CD4-positive, alpha-beta memory T cell (primary cell): ENCODE measurements around the gene CIROP. TPM values are rescaled to one million over a fixed set of nuclear protein-coding genes. Genes with fewer than 3 reads are reported as not detected.

Experiments
- CTCF ChIA-PET: fragments of 350-600 bp; sonication (Branson Sonifier 250); formaldehyde crosslinking; loops from one replicate; lab custom pipeline; 2021; ENCODE audit warnings: inconsistent platforms; ENCODE audit not compliant: partially characterized antibody; lab: Charles Lee
- POLR2A ChIA-PET: fragments of 350-600 bp; sonication (Branson Sonifier 250); formaldehyde crosslinking; loops from one replicate; lab custom pipeline; 2021; ENCODE audit not compliant: partially characterized antibody; lab: Charles Lee
- DNase-seq, 5 donors: peaks; one replicate each; pipeline versions ENCODE4 v3.0.0 to v3.0.0-alpha.2; 2020 to 2022; ENCODE audit warnings: mixed read lengths in 1 of 5
- H3K27ac ChIP-seq: one replicate; pipeline ENCODE4 v1.7.0; 2013; ENCODE audit warnings: low read depth, low read length
- H3K27me3 ChIP-seq: 2 replicates; pipeline ENCODE4 v1.7.0; 2013; ENCODE audit warnings: mild to moderate bottlenecking, low read length, moderate library complexity; ENCODE audit not compliant: insufficient read depth
- H3K36me3 ChIP-seq: 2 replicates; pipeline ENCODE4 v1.7.0; 2013; ENCODE audit warnings: mild to moderate bottlenecking, low read length, moderate library complexity; ENCODE audit not compliant: insufficient read depth
- H3K4me1 ChIP-seq: 2 replicates; pipeline ENCODE4 v1.7.0; 2013; ENCODE audit warnings: mild to moderate bottlenecking, low read length, moderate library complexity; ENCODE audit not compliant: insufficient read depth
- H3K4me3 ChIP-seq, 2 donors: one replicate each; pipeline ENCODE4 v1.7.0; 2013; ENCODE audit warnings: low read length in 2 of 2, mild to moderate bottlenecking in 1 of 2
- H3K9me3 ChIP-seq, 2 donors: one replicate each; pipeline ENCODE4 v1.7.0; 2013; ENCODE audit warnings: low read length in 2 of 2, control low read depth in 1 of 2; ENCODE audit not compliant: control insufficient read depth in 1 of 2
- H3K27ac Mint-ChIP-seq, 7 donors: one replicate each; pipeline ENCODE4 v1.8.0; 2020 to 2021; ENCODE audit warnings: mixed read lengths in 7 of 7, mild to moderate bottlenecking in 6 of 7, inconsistent platforms in 3 of 7, moderate library complexity in 3 of 7
- H3K27me3 Mint-ChIP-seq, 2 donors: one replicate each; pipeline ENCODE4 v1.8.0; 2020 to 2021; ENCODE audit warnings: mixed read lengths in 2 of 2
- H3K36me3 Mint-ChIP-seq, 2 donors: one replicate each; pipeline ENCODE4 v1.8.0; 2020 to 2021; ENCODE audit warnings: mixed read lengths in 2 of 2, inconsistent platforms in 1 of 2, mild to moderate bottlenecking in 1 of 2
- H3K4me1 Mint-ChIP-seq, 4 donors: one replicate each; pipeline ENCODE4 v1.8.0; 2020 to 2021; ENCODE audit warnings: mixed read lengths in 4 of 4, mild to moderate bottlenecking in 1 of 4
- H3K4me3 Mint-ChIP-seq, 8 donors: one replicate each; pipeline ENCODE4 v1.8.0; 2020 to 2021; ENCODE audit warnings: mixed read lengths in 8 of 8, mild to moderate bottlenecking in 7 of 8, moderate library complexity in 6 of 8, inconsistent platforms in 3 of 8
- H3K9me3 Mint-ChIP-seq, 8 donors: one replicate each; pipeline ENCODE4 v1.8.0; 2020 to 2021; ENCODE audit warnings: mixed read lengths in 8 of 8, mild to moderate bottlenecking in 5 of 8, inconsistent platforms in 3 of 8, moderate library complexity in 1 of 8
- intact Hi-C: fragments of 100-400 bp; cut with micrococcal nuclease; formaldehyde crosslinking; loops from one replicate; pipeline ENCODE4 v1.15.1; 2023
- polyA plus RNA-seq, 2 donors: library from polyadenylated mRNA; unstranded; fragments of 300-500 nt; fragmentation: Illumina TruSeq; gene quantifications; one replicate each; pipeline ENCODE4 v1.2.3, GENCODE V29; 2021
- total RNA-seq, 2 experiments: library from RNA; stranded (reverse); gene quantifications; one replicate each; pipeline ENCODE4 v1.2.3, GENCODE V29; 2021

CIROP gene
- total and polyA plus RNA-seq, 4 experiments from 2014 or later, result not detected

DNA sequence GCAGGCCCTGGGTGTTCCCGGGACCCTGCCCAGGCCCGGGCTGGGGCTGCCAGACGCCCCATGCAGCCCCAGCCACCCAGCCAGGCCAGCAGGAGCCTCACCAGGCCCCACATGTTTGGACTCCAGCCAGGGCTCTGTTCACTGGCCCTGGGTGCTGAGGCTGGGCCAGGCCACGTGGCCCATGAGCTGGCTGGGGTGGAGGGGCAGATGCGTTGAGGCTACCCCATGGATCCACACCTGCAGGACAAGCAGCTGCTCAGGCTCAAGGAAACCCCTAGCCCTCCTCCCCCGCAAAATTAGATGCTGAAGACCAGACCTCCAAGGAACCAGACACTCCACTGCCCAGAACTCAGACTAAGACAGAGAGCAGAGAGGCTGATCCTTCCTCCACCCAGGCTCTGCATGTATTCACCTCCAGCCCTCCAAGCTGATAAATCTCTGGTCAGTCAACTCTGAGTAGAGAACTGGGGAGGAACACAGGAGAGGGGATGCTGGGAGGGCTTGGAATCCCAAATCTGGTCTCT is 49.1 kb downstream of the CIROP start:
- no peak for DNase-seq
- no peak overlapping the region for H3K27ac ChIP-seq
- peaks cover 17% of the 10 kb centered on the region for H3K4me1 ChIP-seq
- Mint-ChIP-seq H3K9me3 (no peaks in the 10 kb centered on the region), H3K27ac (peak overlapping the region in 4 of 7 donors; percentile 66 to 84 (median 80)), H3K36me3 (peaks cover 10 to 22% of the 10 kb centered on the region in 2 donors), H3K4me1 (peaks cover 11 to 21% (median 15%) of the 10 kb centered on the region in 4 donors), H3K27me3 (peaks cover 0 to 1% of the 10 kb centered on the region in 2 donors), H3K4me3 (peak overlapping the region; percentile 75 to 95 (median 87))
- CTCF ChIA-PET, result interaction anchor here (0.6 to 19.0 kb wide), 14 partner anchors 10 to 485 kb away, joined by 3 to 1070 read pairs (median 4); partner anchors contain the start of genes ACIN1, AJUBA and C14orf119
- H3K27me3 ChIP-seq, result no peaks in the 10 kb centered on the region
- peaks cover 11% of the 10 kb centered on the region for H3K36me3 ChIP-seq
- no peaks in the 10 kb centered on the region for H3K9me3 ChIP-seq
- POLR2A ChIA-PET, result interaction anchor here (1.3 to 9.4 kb wide), 4 partner anchors 16 to 70 kb away, joined by 3 to 82 read pairs (median 9); no protein-coding TSS in a partner anchor
- H3K4me3 ChIP-seq, result no peak overlapping the region
- intact Hi-C loops, result loop anchor here (1.0 to 5.0 kb wide), 3 partner anchors 48 to 485 kb away; no protein-coding TSS in a partner anchor

GRCh38 chr14:23055147-23055550 is 49.6 kb downstream of the CIROP start:
- no peaks in the 10 kb centered on the region for H3K9me3 ChIP-seq
- H3K4me1 ChIP-seq, result peaks cover 17% of the 10 kb centered on the region
- H3K36me3 ChIP-seq, result peaks cover 5% of the 10 kb centered on the region
- CTCF ChIA-PET, result interaction anchor here (0.6 to 19.0 kb wide), 9 partner anchors 14 to 484 kb away, joined by 3 to 1070 read pairs (median 7); partner anchors contain the start of gene AJUBA
- intact Hi-C loops, result loop anchor here (5.0 kb wide), 1 partner anchor 233 kb away; no protein-coding TSS in a partner anchor
- Mint-ChIP-seq H3K9me3 (no peaks in the 10 kb centered on the region), H3K36me3 (peaks cover 9 to 18% of the 10 kb centered on the region in 2 donors), H3K27me3 (peaks cover 0 to 1% of the 10 kb centered on the region in 2 donors), H3K4me1 (peaks cover 11 to 21% (median 15%) of the 10 kb centered on the region in 4 donors), H3K27ac (peak overlapping the region in 1 of 7 donors; percentile 62), H3K4me3 (peak overlapping the region in 1 of 8 donors; percentile 31)
- H3K27me3 ChIP-seq, result no peaks in the 10 kb centered on the region
- H3K4me3 ChIP-seq, result no peak overlapping the region
- no peak for DNase-seq
- POLR2A ChIA-PET, result interaction anchor here (0.9 to 9.4 kb wide), 3 partner anchors 16 to 69 kb away, joined by 3 to 82 read pairs (median 4); no protein-coding TSS in a partner anchor
- H3K27ac ChIP-seq, result no peak overlapping the region

- no peak for DNase-seq
- Histone ChIP-seq H3K9me3 (no peaks in the 10 kb centered on the region), H3K27ac (no peak overlapping the region), H3K36me3 (peaks cover 3% of the 10 kb centered on the region), H3K4me3 (no peak overlapping the region), H3K27me3 (no peaks in the 10 kb centered on the region), H3K4me1 (peaks cover 17% of the 10 kb centered on the region)
- peaks cover 4 to 13% of the 10 kb centered on the region in 2 donors for H3K36me3 Mint-ChIP-seq
- H3K4me3 Mint-ChIP-seq, result peak overlapping the region in 1 of 8 donors; percentile 69
- POLR2A ChIA-PET, result interaction anchor here (0.9 to 9.4 kb wide), 3 partner anchors 17 to 68 kb away, joined by 3 to 82 read pairs (median 4); no protein-coding TSS in a partner anchor
- CTCF ChIA-PET, result interaction anchor here (0.7 to 19.0 kb wide), 6 partner anchors 15 to 107 kb away, joined by 3 to 1070 read pairs (median 6); partner anchors contain the start of gene AJUBA
- peaks cover 0 to 1% of the 10 kb centered on the region in 2 donors for H3K27me3 Mint-ChIP-seq
- intact Hi-C loops, result no loop called here
- no peaks in the 10 kb centered on the region for H3K9me3 Mint-ChIP-seq
- H3K27ac Mint-ChIP-seq, result no peak overlapping the region
- H3K4me1 Mint-ChIP-seq, result peaks cover 11 to 21% (median 15%) of the 10 kb centered on the region in 4 donors
These were observed 50.6 kb downstream of the CIROP start for GRCh38 chr14:23054000-23054811.

- POLR2A ChIA-PET, result no interaction called here
- no peaks in the 10 kb centered on the region for H3K9me3 Mint-ChIP-seq
- peak overlapping the region in 4 of 7 donors; percentile 13 to 77 (median 36) for H3K27ac Mint-ChIP-seq
- Histone ChIP-seq H3K36me3 (no peaks in the 10 kb centered on the region), H3K9me3 (no peaks in the 10 kb centered on the region), H3K27ac (no peak overlapping the region), H3K4me3 (no peak overlapping the region), H3K4me1 (peaks cover 17% of the 10 kb centered on the region), H3K27me3 (no peaks in the 10 kb centered on the region)
- CTCF ChIA-PET, result interaction anchor here (0.7 to 19.0 kb wide), 6 partner anchors 18 to 134 kb away, joined by 3 to 1070 read pairs (median 6); partner anchors contain the start of gene AJUBA
- DNase-seq, result no peak
- peaks cover 0 to 1% of the 10 kb centered on the region in 2 donors for H3K27me3 Mint-ChIP-seq
- H3K4me1 Mint-ChIP-seq, result peaks cover 11 to 21% (median 15%) of the 10 kb centered on the region in 4 donors
- H3K4me3 Mint-ChIP-seq, result peak overlapping the region in 1 of 8 donors; percentile 46
- peaks cover 3 to 10% of the 10 kb centered on the region in 2 donors for H3K36me3 Mint-ChIP-seq
- intact Hi-C loops, result no loop called here
These were observed 51.4 kb downstream of the CIROP start for GRCh38 chr14:23053426-23053825.

DNA sequence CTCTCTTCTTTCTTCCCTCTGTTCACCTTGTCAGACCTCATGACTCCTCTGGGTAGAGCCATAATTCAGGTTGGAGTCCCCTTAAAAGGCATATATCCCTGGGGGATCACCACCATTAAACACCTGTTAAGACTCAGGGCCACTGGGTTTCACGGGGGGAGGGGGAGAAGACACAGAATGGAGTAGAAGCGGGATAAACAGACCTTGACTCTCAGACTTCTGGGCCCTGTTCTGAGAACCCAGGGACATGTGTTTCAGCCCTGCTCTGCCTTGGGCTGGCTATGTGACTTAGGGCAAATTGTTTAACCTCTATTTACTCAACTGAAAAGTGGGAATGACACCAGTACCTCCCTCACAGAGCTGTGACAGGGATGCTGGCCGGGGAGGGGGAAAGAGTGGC is 52.1 kb downstream of the CIROP start:
- POLR2A ChIA-PET, result no interaction called here

DNA sequence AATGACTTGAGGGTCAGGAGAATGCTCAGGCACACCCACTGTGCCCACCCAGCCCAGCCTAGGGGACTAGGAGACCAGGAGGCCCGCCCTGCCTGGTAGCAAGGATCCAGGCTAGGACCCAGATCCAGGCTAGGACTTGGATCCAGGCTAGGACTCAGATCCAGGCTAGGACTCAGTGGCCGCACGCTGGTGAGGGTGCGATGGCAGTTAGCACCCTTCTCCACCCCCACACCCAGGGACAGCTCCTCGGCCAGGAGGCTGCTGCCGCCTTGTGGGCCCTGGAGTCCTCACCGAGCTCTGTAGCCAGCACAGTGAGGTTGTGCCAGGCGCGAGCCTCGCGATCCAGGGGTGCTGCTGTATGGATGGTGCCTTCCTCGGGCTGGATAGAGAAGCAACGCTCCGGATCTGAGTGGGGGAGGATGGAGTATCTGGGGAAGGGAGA is 52.6 kb downstream of the CIROP start:
- H3K4me1 ChIP-seq, result peaks cover 12% of the 10 kb centered on the region
- H3K27me3 Mint-ChIP-seq, result peaks cover 0 to 1% of the 10 kb centered on the region in 2 donors
- H3K9me3 ChIP-seq, result no peaks in the 10 kb centered on the region
- H3K4me3 Mint-ChIP-seq, result no peak overlapping the region
- CTCF ChIA-PET, result interaction anchor here (1.0 to 19.0 kb wide), 2 partner anchors 71 to 135 kb away, joined by 3 to 1070 read pairs; partner anchors contain the start of gene AJUBA
- peaks cover 0 to 4% of the 10 kb centered on the region in 2 donors for H3K36me3 Mint-ChIP-seq
- DNase-seq, result no peak
- H3K27ac Mint-ChIP-seq, result no peak overlapping the region
- POLR2A ChIA-PET, result interaction anchor here (1.1 kb wide), 1 partner anchor 45 kb away, joined by 3 read pairs; no protein-coding TSS in a partner anchor
- no peaks in the 10 kb centered on the region for H3K36me3 ChIP-seq
- intact Hi-C loops, result no loop called here
- H3K27me3 ChIP-seq, result no peaks in the 10 kb centered on the region
- H3K4me3 ChIP-seq, result no peak overlapping the region
- H3K9me3 Mint-ChIP-seq, result no peaks in the 10 kb centered on the region
- H3K4me1 Mint-ChIP-seq, result peaks cover 8 to 14% (median 10%) of the 10 kb centered on the region in 4 donors
- no peak overlapping the region for H3K27ac ChIP-seq

More for the DNA sequence above, 52.1 kb downstream of the CIROP start:
- Mint-ChIP-seq H3K4me3 (no peak overlapping the region), H3K9me3 (no peaks in the 10 kb centered on the region), H3K27ac (peak overlapping the region in 3 of 7 donors; percentile 10 to 29 (median 13)), H3K36me3 (peaks cover 0 to 4% of the 10 kb centered on the region in 2 donors), H3K27me3 (peaks cover 0 to 1% of the 10 kb centered on the region in 2 donors), H3K4me1 (peaks cover 8 to 14% (median 10%) of the 10 kb centered on the region in 4 donors)
- no peaks in the 10 kb centered on the region for H3K9me3 ChIP-seq
- no peak overlapping the region for H3K27ac ChIP-seq
- CTCF ChIA-PET, result interaction anchor here (1.0 to 19.0 kb wide), 3 partner anchors 28 to 134 kb away, joined by 3 to 1070 read pairs (median 5); partner anchors contain the start of gene AJUBA
- no peaks in the 10 kb centered on the region for H3K27me3 ChIP-seq
- DNase-seq, result no peak
- H3K4me3 ChIP-seq, result no peak overlapping the region
- intact Hi-C loops, result no loop called here
- peaks cover 12% of the 10 kb centered on the region for H3K4me1 ChIP-seq
- H3K36me3 ChIP-seq, result no peaks in the 10 kb centered on the region
